Ovary (tissue), 3 donors: ENCODE results near the gene IL21R.

ENCODE experiments used
- CTCF ChIP-seq, 3 donors: fragments of 450-650 bp in 2 of 3; fragments of 200-600 bp in 1 of 3; IDR thresholded peaks; one replicate each; pipeline versions ENCODE4 v1.5.1 to v1.8.0; 2016 to 2022; ENCODE audit warnings: antibody characterized with exemption in 3 of 3, mild to moderate bottlenecking in 1 of 3
- POLR2A ChIP-seq: fragments of 450-650 bp; IDR thresholded peaks from one replicate; pipeline ENCODE4 v1.6.1; 2017; ENCODE audit warnings: antibody characterized with exemption, mild to moderate bottlenecking, moderate library complexity
- donor health status: DM: no; HTN: no; CAD: no.

- no peak for TF ChIP-seq CTCF (IDR thresholded peaks at IDR 0.05)
- no peak for TF ChIP-seq POLR2A
Measured at GRCh38 chr16:27417047-27417671, 15.2 kb downstream of the IL21R start.
